OCI-M1 (cell line): ENCODE data around the gene QPCT.
"Not testable (repeated sequence)": the region's sequence is repeated elsewhere in the genome, so short reads cannot be mapped to it uniquely, and the experiment has no call there.

Source experiments
- DNase-seq: peaks from one replicate; lab custom pipeline; 2025; lab: John Stamatoyannopoulos, UW

QPCT gene

DNA sequence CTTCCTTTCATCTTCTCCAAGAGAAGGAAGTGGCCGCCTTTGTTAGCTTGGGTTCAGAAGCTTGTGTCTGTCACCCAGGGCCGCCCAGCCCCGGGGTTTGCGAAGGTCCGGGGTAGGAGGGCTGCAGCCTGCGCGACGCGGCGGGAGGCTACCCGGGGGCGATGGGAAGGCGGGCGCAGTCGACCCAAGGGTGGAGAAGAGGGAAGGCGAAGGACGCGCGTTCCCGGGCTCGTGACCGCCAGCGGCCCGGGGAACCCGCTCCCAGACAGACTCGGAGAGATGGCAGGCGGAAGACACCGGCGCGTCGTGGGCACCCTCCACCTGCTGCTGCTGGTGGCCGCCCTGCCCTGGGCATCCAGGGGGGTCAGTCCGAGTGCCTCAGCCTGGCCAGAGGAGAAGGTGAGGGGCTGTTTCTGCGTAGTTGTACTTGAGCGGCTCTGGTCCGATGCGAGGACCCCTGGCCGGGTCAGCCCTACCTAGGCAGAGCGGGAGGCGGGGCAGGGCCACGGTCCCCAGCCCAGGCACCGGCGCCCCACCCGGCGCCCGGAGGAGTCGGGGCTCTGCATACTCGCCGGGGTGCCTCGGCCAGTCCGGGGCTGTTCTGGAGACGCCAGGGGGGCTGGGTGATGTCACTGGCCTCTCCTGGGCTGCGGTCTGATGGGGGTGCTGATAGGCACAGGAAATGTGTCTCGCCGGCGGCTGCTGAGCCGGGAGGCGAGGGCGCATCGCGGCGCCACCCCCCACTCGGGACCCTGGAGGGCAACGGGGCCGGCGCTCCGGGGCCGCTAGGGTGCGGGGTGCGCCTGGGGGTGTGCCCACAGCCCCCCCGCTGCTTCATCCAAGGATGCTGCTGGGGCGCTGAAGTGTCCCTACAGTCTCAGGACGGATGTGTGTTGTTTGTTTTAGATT is at the start of gene QPCT:
Gene QPCT (plus strand): TSS at position 178 of the 909 bp plus-strand sequence. CDS start 102 bp downstream, at position 280.
- DNase-seq = no peak

DNA sequence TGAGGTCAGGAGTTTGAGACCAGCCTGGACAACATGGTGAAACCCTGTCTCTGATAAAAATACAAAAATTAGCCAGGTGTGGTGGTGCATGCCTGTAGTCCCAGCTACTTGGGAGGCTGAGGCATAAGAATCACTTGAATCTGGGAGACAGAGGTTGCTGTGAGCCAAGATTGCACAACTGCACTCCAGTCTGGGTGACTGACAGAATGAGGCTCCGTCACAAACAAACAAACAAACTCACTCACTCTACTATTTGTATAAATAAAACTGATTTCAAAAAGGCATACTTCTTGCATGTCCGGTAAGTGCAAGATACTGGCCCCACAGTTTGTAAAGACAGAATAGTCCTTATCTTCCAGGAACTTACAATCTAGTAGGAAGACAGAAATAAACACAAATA is 49.6 kb upstream of the QPCT start:
- not testable (repeated sequence) for DNase-seq

DNA sequence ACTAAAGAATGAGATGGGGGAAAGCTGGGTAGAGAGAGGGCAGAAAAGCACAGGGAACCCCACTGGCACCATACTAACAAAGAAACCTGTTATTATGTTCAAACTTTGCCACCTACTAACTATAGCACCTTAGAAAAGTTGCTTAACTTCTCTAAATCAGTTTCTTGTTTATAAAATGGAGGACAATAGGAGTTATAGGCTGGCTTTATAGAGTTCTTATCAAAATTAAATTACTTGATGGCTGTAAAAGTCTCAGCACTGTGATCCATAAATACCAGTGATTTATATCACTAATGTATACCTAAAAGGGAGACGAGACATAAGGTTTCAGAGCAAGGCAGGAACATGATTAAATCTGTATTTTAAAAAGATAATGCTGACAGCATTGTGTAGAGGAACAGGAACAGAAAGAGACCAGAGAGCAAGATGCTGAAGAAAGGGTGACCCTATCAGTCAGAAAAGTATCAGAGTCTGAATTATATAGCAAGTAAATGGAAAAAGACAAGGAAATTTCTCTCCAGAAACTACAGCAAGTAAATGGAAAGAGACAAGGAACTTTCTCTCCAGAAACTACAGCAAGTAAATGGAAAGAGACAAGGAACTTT is 48.9 kb upstream of the QPCT start:
- DNase-seq = no peak

DNA sequence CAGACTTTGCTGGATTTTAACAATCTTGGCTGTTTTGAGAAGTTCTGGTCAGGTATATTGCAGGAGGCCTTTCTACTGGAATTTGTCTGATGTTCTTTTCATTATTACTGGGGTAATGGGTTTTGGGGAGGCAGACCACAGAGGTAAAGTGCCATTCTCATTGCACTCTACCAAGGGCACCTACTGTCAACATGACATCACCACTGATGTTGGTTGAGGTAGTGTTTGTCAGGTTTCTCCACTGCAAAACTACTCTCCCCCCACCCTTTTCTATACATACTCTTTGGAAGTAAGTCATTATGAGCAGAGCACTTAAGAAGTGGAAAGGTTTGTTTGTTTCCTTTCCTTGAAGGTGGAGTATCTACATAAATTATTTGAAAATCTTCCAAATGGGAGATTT is 46.8 kb upstream of the QPCT start:
- DNase-seq = no peak

DNA sequence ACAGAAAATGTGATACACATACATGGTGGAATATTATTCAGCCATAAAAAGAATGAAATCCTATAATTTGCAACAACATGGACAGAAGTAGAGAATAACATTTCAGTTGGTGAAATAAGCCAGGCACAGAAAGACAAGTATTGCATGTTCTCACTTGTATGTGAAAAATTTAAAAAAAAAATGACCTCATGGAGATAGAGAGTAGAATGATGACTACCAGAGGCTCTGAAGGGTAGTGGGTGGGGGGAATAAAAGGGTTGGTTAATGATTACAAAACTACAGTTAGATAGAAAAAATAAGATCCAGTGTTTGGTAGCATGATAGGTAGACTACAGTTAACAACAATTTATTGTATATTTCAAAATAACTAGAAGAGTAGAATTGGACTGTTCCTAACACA is 44.3 kb upstream of the QPCT start:
- no peak for DNase-seq

DNA sequence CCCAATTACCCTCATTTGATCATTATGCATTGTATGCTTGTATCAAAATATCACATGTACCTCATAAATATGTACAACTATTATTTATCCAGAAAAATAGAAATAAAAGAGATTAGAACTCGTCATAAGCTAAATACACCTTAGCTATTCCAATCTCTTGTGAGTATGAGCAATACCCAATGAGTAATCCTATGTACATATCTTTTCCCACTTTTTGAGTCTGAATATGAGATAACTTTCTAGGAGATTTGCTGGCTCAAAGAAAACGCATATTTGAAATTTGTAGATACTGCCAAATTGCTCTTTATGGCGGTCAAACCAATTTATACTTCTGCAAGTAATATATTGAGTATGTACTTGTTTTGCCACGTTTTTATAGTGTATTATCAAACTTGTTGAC is 43.9 kb upstream of the QPCT start:
- no peak for DNase-seq

DNA sequence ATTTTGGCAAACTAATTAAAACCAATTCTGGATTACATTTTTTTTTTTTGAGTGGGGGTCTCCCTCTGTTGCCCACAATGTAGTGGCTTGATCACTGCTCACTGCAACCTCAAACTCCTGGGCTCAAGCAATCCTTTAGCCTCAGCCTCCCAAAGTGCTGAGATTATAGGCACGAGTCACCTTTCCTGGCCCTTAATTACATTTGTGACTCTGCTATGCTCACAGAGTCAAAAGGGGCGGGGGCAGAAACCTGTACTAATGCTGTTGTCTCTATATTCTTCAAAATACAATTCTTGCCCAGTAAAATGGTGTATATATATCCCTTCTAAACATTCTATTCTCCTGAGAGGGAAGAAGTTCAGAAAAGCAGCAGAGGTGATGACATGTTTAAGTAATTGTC is 43.0 kb upstream of the QPCT start:
- DNase-seq = no peak

DNA sequence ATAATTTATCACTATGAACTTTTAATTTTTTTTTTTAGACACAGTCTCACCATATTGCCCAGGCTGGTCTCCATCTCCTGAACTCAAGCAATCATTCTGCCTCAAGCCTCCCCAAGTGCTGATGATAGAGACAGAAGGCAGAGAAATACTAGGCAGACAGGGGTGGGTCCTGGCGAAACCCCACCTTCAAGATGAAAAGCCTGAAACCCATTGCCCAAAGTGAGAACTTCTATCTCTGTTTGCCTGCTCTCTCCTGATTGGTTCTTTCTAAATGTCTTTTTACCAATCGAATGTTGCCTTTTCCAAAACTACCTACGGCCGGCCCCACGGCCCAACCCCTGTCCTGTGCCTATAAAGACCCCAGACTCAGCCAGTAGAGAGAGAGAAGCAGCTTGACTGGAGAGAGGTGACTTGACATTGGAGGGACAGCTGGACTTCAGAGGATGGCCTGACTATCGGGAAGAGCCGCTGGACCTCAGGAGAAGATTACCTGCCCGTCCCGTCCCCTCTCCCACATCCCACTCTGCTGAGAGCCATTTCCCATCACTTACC is 41.7 kb upstream of the QPCT start:
- no peak for DNase-seq

DNA sequence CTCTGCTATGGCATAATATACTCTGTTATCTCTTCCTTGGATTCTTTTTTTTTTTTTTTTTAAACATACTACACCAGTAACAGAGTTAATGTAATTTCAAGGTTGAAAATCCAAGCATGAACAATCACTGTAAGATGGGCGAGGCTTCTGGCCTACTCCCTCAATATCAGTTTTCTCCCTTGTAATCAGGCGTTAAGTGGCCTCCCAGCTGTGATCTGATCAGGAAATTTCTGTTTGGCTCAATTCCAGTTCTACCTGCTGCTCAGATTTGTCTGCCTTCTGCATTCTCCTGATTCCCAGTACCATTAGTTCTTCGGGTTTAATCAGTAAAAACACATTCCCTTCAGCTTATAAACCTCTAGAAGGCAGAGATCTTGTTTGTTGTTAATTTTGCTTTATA is 38.4 kb upstream of the QPCT start:
- no peak for DNase-seq

DNA sequence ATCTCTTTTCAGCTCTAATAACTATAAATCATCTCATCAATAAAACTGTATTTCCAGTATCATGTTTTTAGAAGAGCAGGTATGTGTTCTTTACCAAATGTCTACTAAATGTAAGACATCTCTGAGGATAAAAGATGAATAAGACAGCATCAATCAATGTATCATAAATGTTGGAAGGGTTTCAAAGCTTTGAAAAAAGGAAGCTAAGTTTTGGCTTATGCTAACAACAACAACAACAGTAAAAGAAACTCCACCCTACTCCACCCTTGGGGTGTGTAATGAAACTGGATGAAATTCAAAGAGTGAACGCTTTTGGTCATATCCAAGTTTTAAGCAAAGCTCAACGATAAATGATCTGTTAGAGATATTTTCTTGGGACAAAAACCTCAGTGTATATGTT is 36.9 kb upstream of the QPCT start:
- no peak for DNase-seq

DNA sequence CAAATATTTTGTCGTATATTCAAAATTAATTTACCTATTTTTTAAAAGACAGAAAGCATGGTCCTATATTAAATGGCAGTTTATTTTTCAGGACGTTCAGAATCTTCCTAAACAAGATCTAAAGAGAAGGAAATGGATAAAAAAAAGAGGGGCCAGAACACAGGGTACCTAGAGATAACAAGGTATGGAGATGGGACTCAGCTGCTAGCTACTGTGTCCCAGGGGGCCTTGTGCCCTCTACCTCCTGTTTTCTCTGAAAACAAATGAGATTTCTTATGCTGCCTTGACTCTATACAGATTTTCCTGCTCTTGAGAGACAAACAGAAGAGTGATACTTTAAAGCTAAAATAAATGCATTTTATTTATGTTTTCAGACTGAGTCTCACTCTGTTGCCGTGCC is 29.1 kb upstream of the QPCT start:
- no peak for DNase-seq

DNA sequence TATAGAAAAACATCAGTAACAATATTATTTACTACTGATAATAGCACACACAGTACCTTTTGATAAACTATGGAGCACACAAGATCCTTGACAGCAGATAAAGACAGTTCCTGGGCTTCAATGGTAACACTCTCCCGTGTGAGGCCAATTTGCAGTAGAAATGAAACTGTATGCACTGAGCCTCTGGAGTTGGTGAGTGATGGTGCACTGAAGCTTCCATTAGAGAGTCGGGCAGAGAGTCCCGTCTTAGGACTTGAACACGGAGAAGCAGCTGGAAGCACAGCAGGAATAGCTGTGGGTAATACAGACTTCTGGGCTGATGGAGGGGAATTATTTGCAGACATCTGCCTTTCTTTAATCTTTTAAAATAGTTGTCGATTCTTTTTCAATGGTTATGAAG is 28.2 kb upstream of the QPCT start:
- DNase-seq = no peak

DNA sequence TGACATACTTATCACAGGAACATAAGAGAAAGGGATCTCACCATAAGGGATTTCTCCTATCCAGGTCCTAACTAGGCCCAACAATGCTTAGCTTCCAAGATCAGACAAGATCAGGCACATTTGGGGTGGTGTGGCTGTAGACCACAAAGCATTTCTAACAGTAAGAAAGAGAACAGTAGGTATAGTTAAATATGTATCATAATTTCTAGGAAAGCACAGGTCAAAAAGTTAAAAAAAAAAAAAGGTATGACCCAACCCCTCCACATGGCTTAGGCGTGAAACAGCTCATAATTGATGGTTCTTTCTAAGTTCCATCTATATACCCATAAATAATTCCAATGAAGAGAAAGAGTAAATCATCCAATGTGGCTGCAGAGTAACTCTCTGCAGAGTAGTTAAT is 26.7 kb upstream of the QPCT start:
- no peak for DNase-seq

DNA sequence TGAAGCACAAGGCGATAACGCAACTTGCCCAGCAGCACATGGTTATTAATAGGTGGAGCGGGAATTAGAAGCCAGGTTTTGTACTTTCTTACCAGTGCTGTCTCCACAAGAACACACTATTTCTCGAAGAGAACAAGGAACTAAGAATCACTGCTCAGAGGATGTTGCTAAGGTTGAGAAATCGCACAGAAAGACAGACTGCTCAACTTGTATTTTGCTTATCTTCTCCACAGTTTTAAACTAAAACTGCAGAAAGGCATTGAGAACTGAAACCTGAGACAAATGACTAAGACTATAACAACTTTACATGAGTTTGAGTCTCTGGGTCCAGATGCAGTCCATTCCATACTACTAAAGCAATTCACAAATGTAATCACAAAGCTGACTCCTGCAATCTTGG is 26.0 kb upstream of the QPCT start:
- DNase-seq = no peak

DNA sequence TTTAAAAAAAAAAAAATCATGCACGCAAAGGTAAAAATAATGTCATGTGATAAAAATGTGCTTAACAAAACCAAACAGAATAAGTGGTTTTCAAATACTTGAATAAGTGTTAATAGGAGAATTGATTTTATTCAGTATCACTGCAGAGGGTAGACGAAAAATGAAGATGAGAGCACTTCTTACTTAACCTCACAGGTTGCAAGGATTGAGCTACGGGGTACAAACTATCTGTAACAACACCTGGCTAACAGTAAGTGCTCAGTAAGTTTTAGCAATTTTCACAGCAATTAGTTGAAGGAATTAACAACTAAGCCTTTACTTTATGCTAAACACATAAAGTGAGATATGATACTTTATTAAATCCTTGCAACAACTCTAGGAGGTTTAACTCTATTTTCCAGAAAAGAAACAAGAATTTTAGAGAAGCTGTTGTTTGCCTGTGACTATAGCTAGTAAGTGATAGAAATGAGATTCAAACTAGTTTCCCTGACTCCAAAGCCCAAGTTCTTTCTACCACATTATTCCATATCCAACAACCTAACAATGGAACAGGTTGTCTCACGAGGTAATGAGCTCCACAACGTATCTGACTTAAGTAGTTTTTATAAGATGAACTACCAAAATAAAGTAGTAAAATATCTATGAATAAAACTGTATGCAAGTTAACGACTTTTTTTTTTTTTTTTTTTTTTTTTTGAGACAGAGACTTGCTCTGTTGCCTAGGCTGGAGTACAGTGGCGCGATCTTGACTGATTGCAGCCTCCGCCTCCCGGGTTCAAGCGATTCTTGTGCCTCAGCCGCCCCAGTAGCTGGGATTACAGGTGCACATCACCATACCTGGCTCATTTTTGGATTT is 24.4 kb upstream of the QPCT start:
- no peak for DNase-seq

DNA sequence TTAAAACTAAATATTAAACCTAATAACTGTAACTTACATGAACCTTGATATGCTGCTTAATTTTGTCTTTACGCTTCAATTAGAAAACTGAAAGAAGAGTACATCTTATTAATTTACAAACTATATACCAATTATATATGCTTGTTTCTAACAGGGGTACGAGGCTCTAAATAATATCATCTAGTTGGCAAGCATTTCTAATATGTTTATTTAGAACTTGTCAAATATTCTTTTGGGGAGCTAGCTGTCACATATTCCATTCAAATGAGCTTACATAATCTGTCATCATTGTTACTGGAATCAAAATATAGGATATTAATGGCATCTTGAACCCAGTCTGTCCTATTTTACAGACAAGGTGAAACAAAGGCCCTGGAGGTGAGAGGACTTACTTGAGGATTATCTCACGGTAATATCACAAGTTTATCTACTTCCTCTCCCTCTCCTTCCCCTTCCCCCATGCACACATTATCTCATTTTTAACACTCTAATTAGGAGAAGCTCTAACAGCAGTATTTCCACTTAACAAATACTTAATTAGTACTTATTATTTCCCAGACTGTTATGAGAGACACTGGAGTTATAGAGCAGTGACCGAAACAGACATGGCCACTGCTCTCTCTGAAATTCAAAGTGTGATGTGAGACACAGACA is 23.3 kb upstream of the QPCT start:
- no peak for DNase-seq

DNA sequence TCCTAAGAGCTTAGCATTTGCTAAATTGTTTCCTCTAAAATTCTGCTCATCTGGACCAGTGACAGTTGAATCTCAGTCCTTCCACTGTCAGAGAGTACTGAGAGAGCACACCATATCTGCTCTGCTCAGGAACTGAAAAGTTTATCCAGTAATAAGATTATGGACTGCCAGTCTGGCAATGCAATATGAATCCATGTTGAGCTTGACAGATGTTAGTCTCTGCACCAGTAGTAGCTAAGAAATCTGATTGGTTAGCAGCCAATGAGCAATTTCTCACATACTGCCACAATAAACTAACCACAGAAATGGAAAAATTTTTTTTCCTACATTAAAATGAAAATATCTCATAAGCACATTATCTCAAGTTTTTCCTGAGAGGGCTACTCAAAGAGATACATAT is 22.1 kb upstream of the QPCT start:
- peak; percentile 48 for DNase-seq

DNA sequence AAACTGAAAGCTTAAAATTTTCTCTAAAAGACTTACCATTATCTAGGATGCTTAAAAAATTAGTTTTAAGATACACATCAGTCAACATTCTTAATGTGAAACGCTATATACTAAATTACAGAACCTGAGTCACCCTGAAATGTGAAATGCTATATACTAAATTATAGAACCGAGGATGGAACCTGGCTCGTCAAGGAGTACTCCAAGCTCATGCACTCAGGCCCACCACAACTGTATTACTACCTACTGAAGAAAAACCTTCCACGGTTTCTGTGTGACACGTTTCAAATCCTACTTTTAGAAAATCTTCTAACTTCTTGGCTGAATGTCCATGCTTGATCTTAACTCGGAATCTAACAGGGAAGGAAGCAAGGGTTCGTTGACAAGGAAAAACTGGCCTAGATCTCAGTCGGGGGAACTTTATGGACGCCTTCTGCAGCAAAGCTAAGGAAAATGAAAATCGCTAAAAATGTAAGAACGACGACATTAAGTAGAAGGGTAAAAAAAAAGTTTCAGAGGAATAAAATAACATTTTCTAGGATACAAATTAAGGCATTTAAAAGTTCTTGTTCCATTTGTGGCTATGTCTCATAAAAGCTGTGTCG is 21.2 kb upstream of the QPCT start:
- DNase-seq = peak; percentile 58

DNA sequence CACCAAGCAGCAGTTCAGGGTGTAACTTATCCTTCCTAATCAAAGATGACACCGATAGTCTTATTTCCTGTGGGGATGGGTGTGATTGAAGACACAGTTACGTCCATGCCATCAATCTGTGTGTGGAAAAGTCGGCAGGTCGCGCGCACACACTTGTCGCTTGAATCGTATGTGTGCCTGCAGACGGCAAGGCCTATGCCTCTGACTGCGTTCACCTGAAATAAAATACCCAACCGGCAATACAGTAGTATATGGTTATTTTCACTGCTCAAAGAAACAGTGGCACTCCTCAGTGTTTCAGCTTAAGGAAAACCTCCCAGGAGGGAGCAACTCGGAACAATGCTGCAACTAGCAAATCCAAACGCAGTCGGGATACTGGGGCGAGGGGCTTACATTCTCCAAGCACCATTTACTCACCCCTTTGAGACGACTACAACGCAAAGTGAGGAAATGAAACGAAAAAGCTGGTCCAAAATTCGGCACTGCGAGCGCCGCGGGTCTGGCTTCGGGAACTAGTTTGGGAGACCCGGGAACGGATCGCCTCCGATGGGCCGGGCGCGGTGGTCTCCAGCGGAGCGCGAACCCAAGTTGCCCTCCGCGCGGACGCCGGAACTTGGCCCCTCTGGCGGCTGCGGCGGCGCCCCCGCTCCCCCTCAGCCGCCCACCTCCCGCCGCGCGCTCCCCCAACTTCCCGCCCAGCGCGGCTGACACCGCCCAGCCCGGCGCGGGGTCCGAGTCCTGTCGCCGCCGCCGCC is 20.5 kb upstream of the QPCT start:
- DNase-seq = peak; percentile 70

DNA sequence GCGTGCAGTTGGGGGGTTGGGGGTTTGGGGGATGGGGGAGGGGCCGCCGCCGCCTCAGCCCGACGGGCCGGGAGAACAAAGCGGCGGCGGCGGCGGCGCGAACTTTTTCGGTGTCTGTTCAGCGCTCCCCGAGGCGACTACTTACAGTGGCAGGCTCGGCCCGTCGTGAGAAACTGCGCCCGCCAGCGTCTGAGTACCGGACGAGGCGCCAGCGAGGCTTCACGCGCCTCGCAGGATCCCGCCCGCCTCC is 20.0 kb upstream of the QPCT start:
- DNase-seq = peak; percentile 87
